GM23248 (cell line): ENCODE results near the gene RPS6KC1.
"Not testable (repeated sequence)": the region's sequence is repeated elsewhere in the genome, so short reads cannot be mapped to it uniquely, and the experiment has no call there.

Source experiments
- EZH2 ChIP-seq: fragments of 200-600 bp; sonication (generic); IDR thresholded peaks from 2 replicates; pipeline ENCODE4 v1.6.1; 2018; ENCODE audit warnings: antibody characterized with exemption, mild to moderate bottlenecking; ENCODE audit not compliant: insufficient read depth, poor library complexity, severe bottlenecking
- EZH2phosphoT487 ChIP-seq: fragments of 200-600 bp; sonication (generic); IDR thresholded peaks from 2 replicates; pipeline ENCODE4 v1.6.1; 2018; ENCODE audit warnings: antibody characterized with exemption, moderate library complexity, mild to moderate bottlenecking, low read depth; ENCODE audit not compliant: insufficient read depth

DNA sequence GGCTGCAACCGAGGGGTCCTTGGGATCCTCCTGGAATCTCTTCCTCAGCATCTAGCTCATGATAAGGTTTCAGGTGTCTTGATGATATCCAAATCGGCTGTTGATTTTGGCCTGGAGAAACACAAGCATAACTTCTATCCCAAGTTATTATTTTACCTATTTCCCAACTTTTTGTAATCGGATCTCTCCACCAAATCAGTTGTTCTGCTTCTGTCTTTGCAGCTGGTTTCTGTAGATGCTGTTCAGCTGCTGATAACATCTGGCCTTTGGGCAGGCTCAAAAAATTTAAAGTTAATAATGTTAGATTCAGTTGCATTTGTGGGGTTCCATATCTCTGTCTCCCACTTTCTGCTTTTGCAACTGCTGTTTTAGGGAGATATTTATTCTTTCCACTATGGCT is 24.0 kb upstream of the RPS6KC1 start:
- not testable (repeated sequence) for TF ChIP-seq EZH2phosphoT487, EZH2
